MM.1S (cell line): ENCODE measurements around the gene MAGI2.

Experiments
- DNase-seq: peaks from one replicate; pipeline ENCODE4 v3.0.0-alpha.2; 2015
- H2AFZ ChIP-seq: fragments of 300-600 bp; sonication (generic); 2 replicates; pipeline ENCODE4 v1.6.0; 2016; ENCODE audit warnings: antibody characterized with exemption, low read length
- H3F3A ChIP-seq: fragments of 300-600 bp; sonication (generic); 2 replicates; pipeline ENCODE4 v1.6.1; 2016; ENCODE audit warnings: mild to moderate bottlenecking, antibody characterized with exemption, low read length, moderate library complexity, mixed read lengths; ENCODE audit not compliant: insufficient read depth
- H3K27ac ChIP-seq: fragments of 300-600 bp; sonication (generic); 2 replicates; pipeline ENCODE4 v1.5.1; 2016; ENCODE audit warnings: mild to moderate bottlenecking, low read length
- H3K27me3 ChIP-seq: fragments of 300-600 bp; sonication (generic); replicated peaks from 2 replicates; pipeline ENCODE4 v1.6.0; 2016; ENCODE audit warnings: low read length; ENCODE audit not compliant: insufficient read depth
- H3K36me3 ChIP-seq: fragments of 300-600 bp; sonication (generic); replicated peaks from 2 replicates; pipeline ENCODE4 v1.6.1; 2016; ENCODE audit warnings: mild to moderate bottlenecking, low read length, mixed read lengths; ENCODE audit not compliant: insufficient read depth
- H3K4me1 ChIP-seq: fragments of 300-600 bp; sonication (generic); 2 replicates; pipeline ENCODE4 v1.6.1; 2016; ENCODE audit warnings: low read length, mixed read lengths
- H3K4me2 ChIP-seq: fragments of 300-600 bp; sonication (generic); 2 replicates; pipeline ENCODE4 v1.6.0; 2016; ENCODE audit warnings: low read depth, low read length
- H3K4me3 ChIP-seq: fragments of 300-600 bp; sonication (generic); 2 replicates; pipeline ENCODE4 v1.5.1; 2016; ENCODE audit warnings: low read length, mixed read lengths
- H3K79me2 ChIP-seq: fragments of 300-600 bp; sonication (generic); 2 replicates; pipeline ENCODE4 v1.6.1; 2016; ENCODE audit warnings: mixed run types, low read length, mixed read lengths
- H3K9ac ChIP-seq: fragments of 300-600 bp; sonication (generic); 2 replicates; pipeline ENCODE4 v1.6.1; 2016; ENCODE audit warnings: low read length, mixed read lengths
- H3K9me2 ChIP-seq: fragments of 300-600 bp; sonication (generic); replicated peaks from 2 replicates; pipeline ENCODE4 v1.6.1; 2016; ENCODE audit warnings: mild to moderate bottlenecking, low read length, mixed read lengths; ENCODE audit not compliant: insufficient read depth
- H3K9me3 ChIP-seq: fragments of 300-600 bp; sonication (generic); replicated peaks from 2 replicates; pipeline ENCODE4 v1.6.1; 2016; ENCODE audit warnings: mild to moderate bottlenecking, low read length, mixed read lengths; ENCODE audit not compliant: insufficient read depth
- H4K20me1 ChIP-seq: fragments of 300-600 bp; sonication (generic); 2 replicates; pipeline ENCODE4 v1.6.1; 2016; ENCODE audit warnings: mild to moderate bottlenecking, low read length, moderate library complexity, mixed read lengths; ENCODE audit not compliant: insufficient read depth
- CTCF ChIP-seq: fragments of 300-600 bp; sonication (generic); IDR thresholded peaks from 2 replicates; pipeline ENCODE4 v1.5.1; 2016; ENCODE audit warnings: antibody characterized with exemption, low read length, mixed read lengths
- EZH2 ChIP-seq: fragments of 300-600 bp; sonication (generic); optimal IDR thresholded peaks from 2 replicates; pipeline ENCODE3; 2017; ENCODE audit warnings: low read depth, mild to moderate bottlenecking, antibody characterized with exemption, low read length, mixed read lengths
- EZH2phosphoT487 ChIP-seq: fragments of 300-600 bp; sonication (generic); IDR thresholded peaks from 2 replicates; pipeline ENCODE4 v1.6.1; 2018; ENCODE audit warnings: antibody characterized with exemption, low read length

Gene MAGI2

GRCh38 chr7:78752554-78752953 is 700.9 kb downstream of the MAGI2 start:
- Histone ChIP-seq H3K79me2 (no peaks in the 10 kb centered on the region), H3K4me3 (no peak overlapping the region), H3K9me3 (no peaks in the 10 kb centered on the region), H3K27me3 (no peaks in the 10 kb centered on the region), H3K27ac (no peak overlapping the region), H2AFZ (no peak overlapping the region), H4K20me1 (no peaks in the 10 kb centered on the region), H3F3A (no peaks in the 10 kb centered on the region), H3K9ac (no peak overlapping the region), H3K9me2 (no peaks in the 10 kb centered on the region), H3K4me2 (no peak overlapping the region), H3K4me1 (no peaks in the 10 kb centered on the region), H3K36me3 (no peaks in the 10 kb centered on the region)
- TF ChIP-seq CTCF: no peak
- no peak for TF ChIP-seq EZH2
- no peak for TF ChIP-seq EZH2phosphoT487
- no peak for DNase-seq

- no peak overlapping the region for H2AFZ ChIP-seq
- H3K9ac ChIP-seq: no peak overlapping the region
- no peak overlapping the region for H3K4me3 ChIP-seq
- H3K79me2 ChIP-seq: no peaks in the 10 kb centered on the region
- H3K36me3 ChIP-seq: no peaks in the 10 kb centered on the region
- no peaks in the 10 kb centered on the region for H3K27me3 ChIP-seq
- H3K4me1 ChIP-seq: no peaks in the 10 kb centered on the region
- TF ChIP-seq EZH2phosphoT487 (no peak), CTCF (no peak), EZH2 (no peak)
- H3K4me2 ChIP-seq: no peak overlapping the region
- H4K20me1 ChIP-seq: no peaks in the 10 kb centered on the region
- no peaks in the 10 kb centered on the region for H3K9me3 ChIP-seq
- no peaks in the 10 kb centered on the region for H3F3A ChIP-seq
- H3K9me2 ChIP-seq: no peaks in the 10 kb centered on the region
- DNase-seq: no peak
- H3K27ac ChIP-seq: no peak overlapping the region
Observed at GRCh38 chr7:78751253-78751652, 702.2 kb downstream of the MAGI2 start.

GRCh38 chr7:78749052-78749746 is 704.3 kb downstream of the MAGI2 start:
- DNase-seq: no peak
- no peaks in the 10 kb centered on the region for H3F3A ChIP-seq
- no peak overlapping the region for H3K27ac ChIP-seq
- no peaks in the 10 kb centered on the region for H4K20me1 ChIP-seq
- H3K4me1 ChIP-seq: no peaks in the 10 kb centered on the region
- no peak overlapping the region for H3K4me2 ChIP-seq
- H3K4me3 ChIP-seq: no peak overlapping the region
- TF ChIP-seq EZH2phosphoT487 (no peak), EZH2 (no peak), CTCF (no peak)
- no peaks in the 10 kb centered on the region for H3K9me3 ChIP-seq
- H2AFZ ChIP-seq: no peak overlapping the region
- H3K9ac ChIP-seq: no peak overlapping the region
- H3K27me3 ChIP-seq: no peaks in the 10 kb centered on the region
- no peaks in the 10 kb centered on the region for H3K79me2 ChIP-seq
- no peaks in the 10 kb centered on the region for H3K9me2 ChIP-seq
- no peaks in the 10 kb centered on the region for H3K36me3 ChIP-seq
